GM19463 (cell line): Measurements from ENCODE around the gene MAU2.
"Not testable (repeated sequence)": the region's sequence is repeated elsewhere in the genome, so short reads cannot be mapped to it uniquely, and the experiment has no call there.

Experiments used
- ATAC-seq: cut with Tn5 transposase; IDR thresholded peaks from one replicate; pipeline ENCODE4 v1.9.1; 2021; ENCODE audit warnings: mild to moderate bottlenecking, moderate library complexity; ENCODE audit not compliant: unreplicated experiment

The MAU2 gene

GRCh38 chr19:19381007-19381926, 60.6 kb downstream of the MAU2 start:
- ATAC-seq: no peak

GRCh38 chr19:19382118-19382517, 61.5 kb downstream of the MAU2 start:
- ATAC-seq: no peak

GRCh38 chr19:19384486-19384885, 63.9 kb downstream of the MAU2 start:
- no peak for ATAC-seq

- peak; percentile 88 for ATAC-seq
Measured at GRCh38 chr19:19385131-19385895, 64.7 kb downstream of the MAU2 start.

GRCh38 chr19:19385896-19386869, 65.6 kb downstream of the MAU2 start:
- peak; percentile 10 for ATAC-seq

GRCh38 chr19:19387108-19387507, 66.5 kb downstream of the MAU2 start:
- no peak for ATAC-seq

GRCh38 chr19:19388568-19389555, 68.2 kb downstream of the MAU2 start:
- ATAC-seq: no peak

GRCh38 chr19:19389683-19390082, 69.1 kb downstream of the MAU2 start:
- not testable (repeated sequence) for ATAC-seq

- not testable (repeated sequence) for ATAC-seq
Measured at GRCh38 chr19:19394333-19394732, 73.7 kb downstream of the MAU2 start.

GRCh38 chr19:19399733-19400433, 79.3 kb downstream of the MAU2 start:
- no peak for ATAC-seq

- ATAC-seq: no peak
Measured at GRCh38 chr19:19402656-19403372, 82.2 kb downstream of the MAU2 start.

- no peak for ATAC-seq
Measured at GRCh38 chr19:19403373-19403901, 82.8 kb downstream of the MAU2 start.

- ATAC-seq: peak; percentile 74
Measured at GRCh38 chr19:19404879-19405860, 84.5 kb downstream of the MAU2 start, which contains the start of gene GATAD2A. TSS of gene GATAD2A (plus strand) at chr19:19405675. CDS start at chr19:19465346, 59,671 bp downstream.

GRCh38 chr19:19405971-19406877, 85.6 kb downstream of the MAU2 start:
- ATAC-seq: no peak

- ATAC-seq: peak; percentile 37
Measured at GRCh38 chr19:19406878-19407632, 86.4 kb downstream of the MAU2 start.
